ENCODE measurements around the gene MCTP2.

Gene MCTP2

GRCh38 chr15:94196531-94196930 lies 34.8 kb upstream of the MCTP2 start:
- no peak for TF ChIP-seq CTCF (IDR thresholded peaks at IDR 0.05; ENCODE audit: low read depth, low read length)
- no peak overlapping the region for H3K4me3 ChIP-seq (ENCODE audit: low read depth, low read length)
- peak; percentile 20 for DNase-seq (ENCODE audit: low read depth, low spot score)
- in situ Hi-C loops (cut with HindIII; ENCODE audit: low sequenced_read_pairs) = no loop called here

GRCh38 chr15:94198633-94199032 lies 32.7 kb upstream of the MCTP2 start:
- no peak for TF ChIP-seq CTCF (IDR thresholded peaks at IDR 0.05; ENCODE audit: low read depth, low read length)
- no peak for DNase-seq (ENCODE audit: low read depth, low spot score)
- H3K4me3 ChIP-seq (ENCODE audit: low read depth, low read length) = no peak overlapping the region
- in situ Hi-C loops (cut with HindIII; ENCODE audit: low sequenced_read_pairs) = no loop called here

GRCh38 chr15:94199725-94200124 lies 31.6 kb upstream of the MCTP2 start:
- in situ Hi-C loops (cut with HindIII; ENCODE audit: low sequenced_read_pairs) = no loop called here
- no peak overlapping the region for H3K4me3 ChIP-seq (ENCODE audit: low read depth, low read length)
- DNase-seq (ENCODE audit: low read depth, low spot score) = no peak
- no peak for TF ChIP-seq CTCF (IDR thresholded peaks at IDR 0.05; ENCODE audit: low read depth, low read length)

GRCh38 chr15:94203306-94203705 lies 28.1 kb upstream of the MCTP2 start:
- no peak overlapping the region for H3K4me3 ChIP-seq (ENCODE audit: low read depth, low read length)
- no peak for TF ChIP-seq CTCF (IDR thresholded peaks at IDR 0.05; ENCODE audit: low read depth, low read length)
- DNase-seq (ENCODE audit: low read depth, low spot score) = no peak
- in situ Hi-C loops (cut with HindIII; ENCODE audit: low sequenced_read_pairs) = no loop called here

- TF ChIP-seq CTCF (IDR thresholded peaks at IDR 0.05; ENCODE audit: low read depth, low read length) = no peak
- no peak overlapping the region for H3K4me3 ChIP-seq (ENCODE audit: low read depth, low read length)
- DNase-seq (ENCODE audit: low read depth, low spot score) = peak; percentile 13
- in situ Hi-C loops (cut with HindIII; ENCODE audit: low sequenced_read_pairs) = no loop called here
Observed at GRCh38 chr15:94205366-94205765, 26.0 kb upstream of the MCTP2 start.

GRCh38 chr15:94206463-94207167 lies 24.7 kb upstream of the MCTP2 start:
- no peak overlapping the region for H3K4me3 ChIP-seq (ENCODE audit: low read depth, low read length)
- DNase-seq (ENCODE audit: low read depth, low spot score) = peak; percentile 87
- TF ChIP-seq CTCF (IDR thresholded peaks at IDR 0.05; ENCODE audit: low read depth, low read length) = no peak
- in situ Hi-C loops (cut with HindIII; ENCODE audit: low sequenced_read_pairs) = no loop called here

Measured in astrocyte of the spinal cord (primary cell).